Stimulated activated CD8-positive, alpha-beta memory T cell treated with anti-CD3 and anti-CD28 coated beads, Interleukin-12 subunit alpha, Interleukin-12 subunit beta, amount 100 ng/mL, for 1 hour (primary cell): ENCODE data around the gene CHMP4A.

ENCODE experiments used
- DNase-seq: peaks from one replicate; pipeline ENCODE4 v3.0.0-alpha.2; 2020; ENCODE audit warnings: low read depth

CHMP4A gene

GRCh38 chr14:24195186-24196070 lies 17.9 kb downstream of the CHMP4A start, which contains the start of gene TM9SF1:
TSS of gene TM9SF1 (minus strand) at chr14:24195441. CDS start at chr14:24195019, 422 bp downstream.
- DNase-seq = peak; percentile 75

GRCh38 chr14:24194873-24195185 lies 18.5 kb downstream of the CHMP4A start:
- DNase-seq = no peak

GRCh38 chr14:24194186-24194872 lies 19.0 kb downstream of the CHMP4A start:
- no peak for DNase-seq

- no peak for DNase-seq
Measured at GRCh38 chr14:24192933-24193332, 20.4 kb downstream of the CHMP4A start.

- DNase-seq = no peak
Measured at GRCh38 chr14:24190416-24190815, 22.9 kb downstream of the CHMP4A start.

- no peak for DNase-seq
Measured at GRCh38 chr14:24189460-24189859, 23.8 kb downstream of the CHMP4A start.

GRCh38 chr14:24189059-24189375 lies 24.3 kb downstream of the CHMP4A start:
- DNase-seq = no peak

- peak; percentile 92 for DNase-seq
Measured at GRCh38 chr14:24188251-24189058, 24.8 kb downstream of the CHMP4A start, which contains the start of gene IPO4. TSS of gene IPO4 (minus strand) at chr14:24188816. CDS start at chr14:24188787, 29 bp downstream.

- DNase-seq = no peak
Measured at GRCh38 chr14:24187539-24187915, 25.8 kb downstream of the CHMP4A start.

GRCh38 chr14:24186831-24187538 lies 26.3 kb downstream of the CHMP4A start:
- no peak for DNase-seq

GRCh38 chr14:24185741-24186140 lies 27.5 kb downstream of the CHMP4A start:
- no peak for DNase-seq

- DNase-seq = no peak
Measured at GRCh38 chr14:24185026-24185425, 28.3 kb downstream of the CHMP4A start.

GRCh38 chr14:24184104-24184970 lies 29.0 kb downstream of the CHMP4A start:
- DNase-seq = no peak

GRCh38 chr14:24183014-24183481 lies 30.2 kb downstream of the CHMP4A start:
- no peak for DNase-seq

GRCh38 chr14:24182110-24182882 lies 31.0 kb downstream of the CHMP4A start:
- DNase-seq = no peak

GRCh38 chr14:24181371-24182077 lies 31.8 kb downstream of the CHMP4A start:
- DNase-seq = no peak

- no peak for DNase-seq
Measured at GRCh38 chr14:24179961-24180796, 33.1 kb downstream of the CHMP4A start.

GRCh38 chr14:24179294-24179960 lies 33.9 kb downstream of the CHMP4A start:
- DNase-seq = no peak
